Omental fat pad (tissue), 4 donors: ENCODE results near the gene PAQR7. TPM values are rescaled to one million over a fixed set of nuclear protein-coding genes. Genes with fewer than 3 reads are reported as not detected.

Experiments used
- ATAC-seq: fragments of 150-250 bp; one replicate; pipeline ENCODE4 v1.9.1; 2016; ENCODE audit warnings: mild to moderate bottlenecking, moderate library complexity; ENCODE audit not compliant: low FRiP score
- DNase-seq: peaks from one replicate; pipeline ENCODE4 v3.0.0-alpha.2; 2019; ENCODE audit warnings: low spot score
- total RNA-seq, 4 donors: library from RNA; depleted of rRNA; stranded (reverse); fragments of >200 nt; gene quantifications; one replicate each; pipeline ENCODE4 v1.1.0, GENCODE V29; 2016
- TF ChIP-seq, protein P1 (sequence below), 3 donors: fragments of 450-650 bp; IDR thresholded peaks; one replicate each; pipeline ENCODE4 v1.5.1; 2016 to 2017; ENCODE audit warnings: antibody characterized with exemption in 3 of 3, mild to moderate bottlenecking in 3 of 3, moderate library complexity in 2 of 3

PAQR7 gene
- total RNA-seq, 4 donors from 2014 or later = 4.3 to 7.2 (median 6.5) TPM

DNA sequence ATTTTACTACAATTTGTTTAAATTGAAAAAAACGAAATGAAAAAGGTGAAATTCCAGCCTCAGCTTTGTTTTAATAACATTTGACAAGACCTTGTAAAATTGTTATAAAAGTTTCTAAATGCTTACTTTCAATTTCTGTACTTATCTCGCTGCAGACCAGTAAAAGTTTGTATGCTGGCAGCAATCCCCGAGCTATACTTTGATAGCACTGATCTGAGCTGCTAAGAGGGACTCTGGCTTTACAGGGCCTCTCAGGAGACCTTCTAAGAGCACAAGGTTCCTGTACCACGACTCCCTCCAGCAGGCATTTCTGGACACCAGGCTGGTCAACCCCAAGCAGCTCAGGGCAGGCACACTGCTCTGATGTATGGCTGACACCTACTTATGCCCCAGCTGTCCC is 17.6 kb upstream of the PAQR7 start:
- no peak for DNase-seq
- TF ChIP-seq, protein P1, sequence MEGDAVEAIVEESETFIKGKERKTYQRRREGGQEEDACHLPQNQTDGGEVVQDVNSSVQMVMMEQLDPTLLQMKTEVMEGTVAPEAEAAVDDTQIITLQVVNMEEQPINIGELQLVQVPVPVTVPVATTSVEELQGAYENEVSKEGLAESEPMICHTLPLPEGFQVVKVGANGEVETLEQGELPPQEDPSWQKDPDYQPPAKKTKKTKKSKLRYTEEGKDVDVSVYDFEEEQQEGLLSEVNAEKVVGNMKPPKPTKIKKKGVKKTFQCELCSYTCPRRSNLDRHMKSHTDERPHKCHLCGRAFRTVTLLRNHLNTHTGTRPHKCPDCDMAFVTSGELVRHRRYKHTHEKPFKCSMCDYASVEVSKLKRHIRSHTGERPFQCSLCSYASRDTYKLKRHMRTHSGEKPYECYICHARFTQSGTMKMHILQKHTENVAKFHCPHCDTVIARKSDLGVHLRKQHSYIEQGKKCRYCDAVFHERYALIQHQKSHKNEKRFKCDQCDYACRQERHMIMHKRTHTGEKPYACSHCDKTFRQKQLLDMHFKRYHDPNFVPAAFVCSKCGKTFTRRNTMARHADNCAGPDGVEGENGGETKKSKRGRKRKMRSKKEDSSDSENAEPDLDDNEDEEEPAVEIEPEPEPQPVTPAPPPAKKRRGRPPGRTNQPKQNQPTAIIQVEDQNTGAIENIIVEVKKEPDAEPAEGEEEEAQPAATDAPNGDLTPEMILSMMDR (IDR thresholded peaks at IDR 0.05) = no peak
- ATAC-seq = no peak

DNA sequence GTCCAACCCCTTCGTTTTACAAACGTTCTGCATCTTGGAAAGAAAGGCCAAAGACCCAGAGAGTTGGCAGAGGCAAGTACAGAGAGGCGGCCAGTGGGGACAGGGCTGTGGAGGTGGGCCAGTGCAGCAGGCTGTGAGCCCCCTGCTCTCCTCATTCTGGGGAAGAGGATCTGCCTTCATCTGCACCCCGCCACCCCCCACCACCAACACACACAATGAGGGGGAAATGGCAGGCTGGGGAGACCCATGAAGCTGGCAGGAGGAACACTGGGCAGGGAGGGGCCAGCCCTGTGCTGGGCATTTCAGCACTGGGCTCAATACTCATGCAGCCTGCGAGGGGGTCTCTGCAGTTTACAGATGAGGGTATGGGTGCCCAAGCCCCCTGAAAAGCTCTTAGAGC is 16.1 kb upstream of the PAQR7 start:
- no peak for ATAC-seq
- TF ChIP-seq, protein P1 (IDR thresholded peaks at IDR 0.05) = no peak
- DNase-seq = no peak

DNA sequence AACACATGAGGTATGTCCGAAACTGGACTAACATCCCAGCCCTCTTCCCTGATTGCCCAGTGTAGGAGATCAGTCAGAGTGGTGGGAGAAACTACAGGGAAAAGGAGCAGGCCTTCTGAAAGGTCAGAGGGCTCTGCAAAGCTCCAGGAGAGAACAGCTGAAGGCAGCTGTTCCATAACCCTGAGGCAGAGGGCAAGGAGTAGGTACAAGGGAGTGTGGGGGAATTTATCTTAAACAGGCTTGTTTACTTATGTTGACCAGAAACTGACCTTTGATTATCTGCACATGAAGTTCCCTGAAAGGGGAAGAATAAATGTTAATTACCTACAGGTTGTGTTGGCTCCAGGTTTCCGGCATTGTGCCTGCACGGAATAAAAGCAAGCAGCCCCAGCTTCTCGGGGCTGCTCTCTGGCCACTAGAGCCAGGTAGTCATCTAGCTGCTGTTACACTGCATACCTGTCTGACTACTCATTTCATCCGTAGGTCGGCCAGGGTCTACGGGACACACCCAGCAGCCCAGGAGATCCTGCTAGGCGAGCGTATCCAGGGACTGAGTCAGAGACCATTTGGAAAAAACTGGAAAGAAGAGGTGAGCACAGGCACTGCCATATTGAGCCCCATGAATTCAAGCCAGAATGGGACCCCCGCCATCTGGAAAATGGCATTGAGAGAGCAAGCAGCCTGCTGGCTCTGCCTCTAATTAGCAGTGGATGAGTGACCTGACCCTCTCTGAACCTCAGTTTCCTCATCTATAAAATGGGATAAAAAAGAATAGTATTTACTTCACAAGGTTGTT is 14.9 kb upstream of the PAQR7 start:
- DNase-seq = no peak
- peak; percentile 78 for ATAC-seq
- TF ChIP-seq, protein P1 (IDR thresholded peaks at IDR 0.05) = no peak

DNA sequence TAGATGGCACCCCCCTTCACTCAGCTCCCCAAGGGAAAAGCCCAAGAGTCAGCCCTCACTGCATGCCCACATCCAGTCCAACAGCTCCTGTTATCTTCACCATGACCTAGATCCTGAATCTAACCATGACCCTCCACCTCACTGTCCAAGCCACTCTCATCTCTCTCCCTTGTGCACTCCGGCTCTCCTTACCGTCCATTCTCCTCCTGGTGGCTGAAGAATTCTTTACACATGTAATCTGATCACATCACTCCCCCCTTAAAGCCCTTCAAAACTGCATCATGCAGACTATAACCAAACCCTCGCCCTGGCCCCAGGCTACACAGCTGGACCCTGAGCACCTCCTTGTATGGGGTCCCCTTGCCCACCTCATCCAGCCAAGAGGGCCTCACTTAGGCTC is 14.0 kb upstream of the PAQR7 start:
- DNase-seq (no peak), ATAC-seq (no peak)
- TF ChIP-seq, protein P1 (IDR thresholded peaks at IDR 0.05) = no peak

DNA sequence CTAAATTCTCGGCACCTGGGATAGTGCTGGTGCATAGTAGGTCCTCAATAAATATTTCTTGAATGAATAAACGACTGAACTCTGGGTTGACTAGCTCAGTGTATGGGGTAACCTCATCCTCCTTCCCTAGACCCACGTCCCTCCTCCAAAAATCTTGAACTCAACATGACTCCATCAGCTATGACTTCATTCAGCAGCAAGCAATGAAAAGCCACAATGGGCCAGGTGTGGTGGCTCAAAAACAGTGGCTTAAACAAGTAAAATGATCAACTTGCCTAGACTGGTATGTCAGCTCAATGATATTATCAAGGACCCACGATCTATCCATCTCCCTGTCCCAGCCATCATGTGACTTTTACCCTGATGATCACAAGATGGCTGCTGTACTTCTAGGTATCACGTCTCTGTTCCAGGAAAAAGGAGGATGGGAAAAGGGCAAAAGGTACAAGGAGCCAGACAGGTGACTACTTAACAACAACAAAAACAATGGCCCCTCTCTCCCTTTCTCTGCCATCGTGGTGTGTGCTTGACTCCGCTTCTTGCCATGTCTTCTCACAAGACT is 13.0 kb upstream of the PAQR7 start:
- no peak for ATAC-seq
- TF ChIP-seq, protein P1 (IDR thresholded peaks at IDR 0.05) = no peak

DNA sequence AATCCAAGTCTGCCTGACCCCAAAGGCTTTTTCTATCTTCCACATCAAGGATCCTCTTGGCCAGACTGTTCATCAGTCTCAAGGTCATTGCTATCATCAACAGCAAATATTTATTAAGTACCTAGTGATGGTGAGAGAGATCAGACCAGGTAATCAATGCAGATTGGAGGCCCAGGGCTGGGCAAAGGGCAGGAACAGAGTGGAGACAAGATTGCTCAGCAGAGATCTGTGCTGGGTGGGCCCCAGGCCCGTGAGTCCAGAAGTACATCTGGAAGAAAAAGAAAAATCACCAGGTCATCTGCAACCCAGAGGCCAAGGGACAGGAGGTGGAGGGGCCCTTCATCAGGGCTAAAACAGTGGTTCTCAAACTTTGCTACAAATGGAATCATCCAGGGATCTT is 10.1 kb upstream of the PAQR7 start:
- no peak for ATAC-seq

More for the DNA sequence above, 13.0 kb upstream of the PAQR7 start:
- no peak for DNase-seq

More for the DNA sequence above, 10.1 kb upstream of the PAQR7 start:
- DNase-seq = no peak
- TF ChIP-seq, protein P1 (IDR thresholded peaks at IDR 0.05) = no peak
